GM20431 (cell line): Measurements from ENCODE around the gene FCRLA.

Experiments used
- in situ Hi-C: fragments of 300-500 bp; cut with MseI, MboI; formaldehyde crosslinking; loops from one replicate; pipeline ENCODE4 v1.15.0; 2020; ENCODE audit warnings: low sequenced_read_pairs; ENCODE audit not compliant: unreplicated experiment

Gene FCRLA

GRCh38 chr1:161702250-161702649 is 4.8 kb upstream of the FCRLA start:
- in situ Hi-C loops = no loop called here

DNA sequence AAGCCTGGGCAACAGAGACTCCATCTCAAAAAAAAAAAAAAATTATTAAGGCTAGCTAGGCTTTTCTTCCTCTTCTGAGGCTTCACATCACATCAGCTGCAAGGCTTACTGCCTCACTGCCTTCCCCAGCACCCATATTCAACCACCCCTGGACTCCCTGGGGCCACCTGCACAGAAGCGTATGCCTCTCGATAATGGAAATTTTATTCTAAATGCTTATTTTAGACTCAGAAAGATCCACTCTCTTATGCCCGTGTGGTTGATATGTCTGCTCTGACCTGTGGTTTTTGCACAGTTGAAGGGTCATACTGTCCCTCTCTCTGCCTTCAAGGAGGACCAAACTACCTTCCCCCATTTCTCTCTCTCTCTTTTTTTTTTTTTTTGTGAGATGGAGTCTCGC is 1.5 kb upstream of the FCRLA start:
- in situ Hi-C loops = no loop called here

- in situ Hi-C loops = no loop called here
These were observed 932 bp upstream of the FCRLA start for GRCh38 chr1:161706113-161706481.

DNA sequence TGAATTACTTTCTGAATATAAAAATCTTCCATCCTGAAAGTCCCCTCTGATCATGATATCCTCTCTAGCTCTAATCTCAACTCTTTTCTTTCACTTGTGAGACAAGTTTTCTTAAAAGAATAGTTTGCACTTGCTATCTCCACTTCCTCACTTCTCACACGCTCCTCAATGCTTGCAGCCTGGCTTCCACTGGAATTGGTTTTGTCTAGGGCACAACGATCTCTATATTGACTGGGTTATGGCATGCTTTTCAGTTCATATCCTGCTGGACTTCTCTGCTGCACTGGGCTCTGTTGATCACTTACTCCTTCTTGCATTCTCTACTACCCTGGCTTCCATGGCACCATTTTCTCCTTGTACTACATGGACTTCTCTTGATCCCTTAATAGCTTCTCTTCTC is 474 bp downstream of the FCRLA start:
- in situ Hi-C loops = no loop called here

DNA sequence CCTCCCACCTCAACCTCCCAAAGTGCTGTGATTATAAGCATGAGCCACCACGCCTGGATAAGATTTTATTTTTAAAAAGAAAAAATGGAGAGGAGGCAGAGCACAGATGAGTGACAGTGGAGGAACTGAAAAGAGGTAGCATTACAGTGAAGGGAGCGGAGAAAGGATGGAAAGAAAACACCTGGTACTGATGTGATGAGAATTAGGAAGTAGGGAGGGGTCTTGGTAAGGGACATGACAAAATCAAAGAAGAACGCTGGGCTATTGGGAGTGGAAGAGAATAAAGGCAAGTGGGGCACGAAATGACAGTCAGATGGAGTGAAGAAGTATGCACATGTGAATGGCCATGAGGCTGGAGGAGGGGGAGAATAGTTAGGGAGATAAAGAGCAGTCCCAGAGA is 2.3 kb downstream of the FCRLA start:
- in situ Hi-C loops = no loop called here

DNA sequence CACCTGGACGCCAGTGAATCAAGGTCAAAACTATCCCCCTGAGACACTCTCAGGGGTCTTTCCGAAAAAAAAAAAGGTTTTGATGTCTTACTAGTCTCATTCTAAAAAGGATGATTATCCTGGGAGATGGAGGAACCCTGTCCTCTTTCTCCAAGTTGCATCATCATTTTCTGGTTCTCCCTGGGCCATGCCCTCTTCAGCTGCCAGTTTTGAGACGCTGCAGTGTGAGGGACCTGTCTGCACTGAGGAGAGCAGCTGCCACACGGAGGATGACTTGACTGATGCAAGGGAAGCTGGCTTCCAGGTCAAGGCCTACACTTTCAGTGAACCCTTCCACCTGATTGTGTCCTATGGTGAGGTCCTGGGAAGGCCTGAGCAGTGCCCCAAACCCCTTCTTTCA is 3.5 kb downstream of the FCRLA start:
- in situ Hi-C loops = no loop called here

DNA sequence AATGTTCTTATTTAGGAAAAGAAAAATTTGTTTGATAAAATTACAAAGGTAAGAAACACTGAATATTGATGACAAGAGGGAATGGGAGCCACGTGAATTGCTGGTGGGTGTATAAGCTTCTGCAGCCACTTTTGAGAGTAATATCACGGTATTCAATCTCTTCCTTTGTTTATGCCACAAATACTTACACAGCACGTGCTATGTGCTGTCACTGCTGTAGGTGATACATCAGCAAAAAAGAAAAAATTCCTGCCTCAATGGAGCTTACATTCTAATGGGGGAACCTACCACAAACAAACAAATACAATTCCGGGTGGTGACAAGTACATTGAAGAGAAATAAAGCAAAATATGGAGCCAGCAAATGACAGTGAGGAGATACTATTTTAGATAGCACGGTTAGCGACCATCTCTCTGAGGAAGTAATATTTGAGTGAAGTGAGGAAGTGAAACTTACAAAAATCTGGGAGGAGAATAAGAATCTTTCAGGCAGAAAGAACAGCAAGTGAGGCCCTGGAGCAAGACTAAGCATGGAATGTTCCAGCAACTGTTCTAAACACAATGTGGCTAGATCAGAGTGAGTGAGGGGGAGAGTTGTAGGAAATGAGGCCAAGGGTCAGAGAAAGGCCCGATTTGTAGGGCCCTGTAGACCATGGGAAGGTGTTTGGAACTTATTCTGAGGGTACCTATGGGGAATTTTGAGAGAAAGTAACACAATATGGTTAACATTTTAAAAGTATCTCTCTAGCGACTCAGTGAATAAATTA is 11.7 kb downstream of the FCRLA start:
- in situ Hi-C loops = no loop called here

GRCh38 chr1:161719325-161719611 is 12.2 kb downstream of the FCRLA start:
- in situ Hi-C loops = no loop called here

- in situ Hi-C loops = no loop called here
These were observed 13.4 kb downstream of the FCRLA start for GRCh38 chr1:161720422-161720821.

GRCh38 chr1:161720956-161721737 is 14.1 kb downstream of the FCRLA start, which contains the start of gene FCRLB:
FCRLB (plus strand) TSS chr1:161721544; CDS start chr1:161722673, 1,129 bp downstream.
- in situ Hi-C loops = no loop called here

DNA sequence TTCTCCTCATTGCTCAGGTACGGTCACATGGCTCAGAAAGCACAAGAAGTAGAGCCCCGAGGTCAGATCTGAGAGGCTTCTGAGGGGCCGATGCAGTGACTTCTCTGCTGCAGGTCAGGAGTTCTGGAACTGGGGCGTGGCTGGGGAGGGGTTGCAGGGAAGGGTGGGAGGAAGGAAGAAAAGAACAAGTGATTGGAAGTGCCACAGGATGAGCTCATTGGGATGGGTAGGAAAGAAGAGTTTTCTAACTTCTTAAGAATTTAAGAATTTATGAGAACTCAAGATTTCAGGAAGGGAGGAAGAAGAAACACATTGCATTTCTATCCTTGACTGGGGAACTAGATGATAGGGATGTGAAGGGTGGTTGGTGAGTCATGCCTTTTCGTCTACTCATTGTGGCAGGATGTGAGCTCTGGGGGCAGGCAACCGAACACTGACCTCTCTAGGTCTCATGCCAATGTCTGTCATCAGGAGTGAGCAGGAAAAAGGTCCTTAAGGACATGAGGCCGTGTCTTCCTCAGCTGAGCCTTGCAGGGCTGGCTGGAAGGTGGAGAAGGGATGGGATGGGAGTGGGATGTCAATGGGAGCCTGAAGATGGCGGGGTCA is 14.8 kb downstream of the FCRLA start:
- in situ Hi-C loops = no loop called here

- in situ Hi-C loops = no loop called here
These were observed 15.4 kb downstream of the FCRLA start for GRCh38 chr1:161722406-161722805.

DNA sequence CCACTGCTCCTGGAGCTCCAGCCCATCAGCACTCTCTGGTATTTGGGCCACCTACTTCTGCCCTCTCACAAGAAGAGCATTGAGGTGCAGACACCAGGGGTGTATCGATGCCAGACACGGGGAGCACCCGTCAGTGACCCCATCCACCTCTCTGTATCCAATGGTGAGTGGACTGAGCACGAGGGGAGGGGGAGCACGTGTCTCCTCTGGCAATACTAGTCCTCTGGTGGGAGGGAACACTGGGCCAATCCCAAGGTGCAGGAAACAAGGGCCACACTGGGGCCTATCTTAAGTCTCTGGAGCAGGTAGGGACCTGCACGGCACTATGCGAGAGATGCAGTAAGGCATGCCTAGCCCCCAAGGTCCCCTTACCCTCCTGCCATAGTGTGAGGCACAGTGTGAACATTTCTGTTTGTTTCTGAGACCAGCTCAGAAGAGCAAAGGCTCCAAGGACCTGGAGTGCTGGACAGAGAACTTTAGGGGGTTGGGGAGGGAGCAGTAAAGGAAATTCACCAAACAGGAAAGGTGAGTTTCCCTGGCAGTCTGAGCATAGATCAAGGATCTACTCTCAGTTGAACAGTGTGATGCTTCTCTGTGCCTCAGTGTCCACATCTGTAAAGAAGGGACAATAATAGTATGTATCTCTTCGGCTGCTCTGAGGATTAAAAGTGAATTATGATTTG is 16.6 kb downstream of the FCRLA start:
- in situ Hi-C loops = no loop called here

DNA sequence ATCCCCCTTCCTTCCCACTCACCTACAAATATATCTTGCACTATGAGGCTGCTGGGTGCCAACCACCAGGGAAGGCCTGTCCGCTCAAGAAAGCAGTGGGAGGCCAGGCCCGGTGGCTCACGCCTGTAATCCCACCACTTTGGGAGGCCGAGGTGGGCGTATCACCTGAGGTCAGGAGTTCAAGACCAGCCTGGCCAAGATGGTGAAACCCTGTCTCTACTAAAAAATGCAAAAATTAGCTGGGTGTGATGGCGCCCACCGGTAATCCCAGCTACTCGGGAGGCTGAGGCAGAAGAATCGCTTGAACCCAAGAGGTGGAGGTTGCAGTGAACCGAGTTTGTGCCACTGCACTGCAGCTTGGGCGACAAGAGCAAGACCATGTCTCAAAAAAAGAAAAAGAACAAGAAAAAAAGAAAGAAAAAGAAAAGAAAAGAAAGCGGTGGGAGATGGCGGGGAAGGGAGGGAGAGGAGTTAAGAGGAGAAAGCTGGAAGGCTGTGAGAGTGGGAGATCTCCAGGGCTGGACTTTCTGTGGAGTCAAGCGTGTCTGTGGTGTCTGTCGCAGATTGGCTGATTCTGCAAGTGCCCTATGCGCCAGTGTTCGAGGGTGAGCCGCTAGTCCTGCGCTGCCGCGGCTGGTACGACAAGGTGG is 18.4 kb downstream of the FCRLA start:
- in situ Hi-C loops = loop anchor here (25.0 kb wide), 1 partner anchor 88 kb away; the partner anchor contains the start of gene FCGR3B

DNA sequence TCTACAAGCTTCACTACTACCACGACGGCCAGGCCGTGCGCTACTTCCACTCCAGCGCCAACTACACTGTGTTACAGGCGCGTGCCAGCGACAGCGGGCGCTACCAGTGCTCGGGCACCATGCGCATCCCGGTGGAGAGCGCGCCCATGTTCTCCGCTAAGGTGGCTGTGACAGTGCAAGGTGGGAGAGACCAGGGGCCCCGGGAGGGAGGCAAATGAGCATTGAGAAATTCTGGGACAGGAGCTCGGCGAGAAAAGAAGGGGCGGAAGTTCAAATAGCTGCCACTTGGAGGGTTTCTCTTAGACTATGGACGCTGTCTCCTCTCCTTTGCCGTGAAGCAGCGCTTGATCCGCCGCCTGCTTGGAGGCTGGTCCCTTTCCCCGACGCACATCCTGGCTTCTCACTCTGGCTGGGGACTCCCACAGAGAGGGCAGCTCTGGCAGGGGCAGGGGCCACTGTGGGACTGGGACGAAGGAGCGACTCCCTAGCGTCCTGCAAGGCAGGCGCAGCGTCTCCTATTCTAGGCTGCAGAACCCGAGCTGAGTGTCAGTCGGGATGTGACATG is 19.0 kb downstream of the FCRLA start:
- in situ Hi-C loops = loop anchor here (25.0 kb wide), 1 partner anchor 89 kb away; the partner anchor contains the start of gene FCGR3B

GRCh38 chr1:161726473-161727255 is 19.6 kb downstream of the FCRLA start:
- in situ Hi-C loops = loop anchor here (25.0 kb wide), 1 partner anchor 89 kb away; the partner anchor contains the start of gene FCGR3B

GRCh38 chr1:161727256-161727924 is 20.4 kb downstream of the FCRLA start:
- in situ Hi-C loops = loop anchor here (25.0 kb wide), 1 partner anchor 90 kb away; the partner anchor contains the start of gene FCGR3B
